K562 (cell line): ENCODE results near the gene RNU5D-1. TPM values are rescaled to one million over a fixed set of nuclear protein-coding genes. Genes with fewer than 3 reads are reported as not detected.

ENCODE experiments used
- ARHGAP35 ChIP-seq: fragments of 450-650 bp; IDR thresholded peaks from 2 replicates; pipeline ENCODE4 v1.6.1; 2018; ENCODE audit not compliant: partially characterized antibody
- ATF1 ChIP-seq, 2 experiments: fragments of 450-650 bp in 1 of 2; IDR thresholded peaks; 2 replicates each; pipeline ENCODE4 v1.6.1; 2016; ENCODE audit warnings: missing compliant biosample characterization in 1 of 2, missing genetic modification characterization in 1 of 2
- CBX3 ChIP-seq, 2 experiments: IDR thresholded peaks; 1 replicate in 1 of 2; 2 replicates in 1 of 2; pipeline ENCODE4 v1.6.1; 2012; ENCODE audit warnings: inconsistent platforms in 2 of 2, low read length in 2 of 2, borderline replicate concordance in 1 of 2, control low read depth in 1 of 2
- CBX5 ChIP-seq: IDR thresholded peaks from 2 replicates; pipeline ENCODE4 v1.6.1; 2014; ENCODE audit warnings: low read depth, borderline replicate concordance
- CHD1 ChIP-seq: fragments of 200-600 bp; sonication (generic); IDR thresholded peaks from one replicate; pipeline ENCODE4 v1.6.1; 2012; ENCODE audit warnings: mild to moderate bottlenecking, moderate library complexity, low read length, inconsistent platforms
- CHD2 ChIP-seq: IDR thresholded peaks from 2 replicates; pipeline ENCODE4 v1.6.1; 2011; ENCODE audit warnings: low read depth, low read length
- DPF2 ChIP-seq: fragments of 450-650 bp; IDR thresholded peaks from 2 replicates; pipeline ENCODE4 v1.6.1; 2016
- E2F6 ChIP-seq, 2 experiments: IDR thresholded peaks; 2 replicates each; pipeline ENCODE4 v1.6.1; 2011; ENCODE audit warnings: borderline replicate concordance in 1 of 2, control low read depth in 1 of 2, low read depth in 1 of 2, low read length in 1 of 2, mild to moderate bottlenecking in 1 of 2, mixed read lengths in 1 of 2, moderate library complexity in 1 of 2; ENCODE audit not compliant: insufficient read depth in 1 of 2, insufficient read length in 1 of 2, poor library complexity in 1 of 2, severe bottlenecking in 1 of 2; ENCODE audit errors: extremely low read depth in 1 of 2
- EHMT2 ChIP-seq: fragments of 450-650 bp; IDR thresholded peaks from 2 replicates; pipeline ENCODE4 v1.6.1; 2018; ENCODE audit warnings: antibody characterized with exemption
- HBP1 ChIP-seq: fragments of 450-650 bp; formaldehyde crosslinking; IDR thresholded peaks from 2 replicates; pipeline ENCODE4 v1.4.0; 2022; ENCODE audit warnings: missing genetic modification characterization
- HSF4 ChIP-seq: fragments of 250-450 bp; sonication (Bioruptor Pico); IDR thresholded peaks from 2 replicates; pipeline ENCODE4 v2.1.2; 2022; ENCODE audit warnings: mild to moderate bottlenecking, moderate library complexity, borderline replicate concordance
- IRF9 ChIP-seq: fragments of 450-650 bp; IDR thresholded peaks from 2 replicates; pipeline ENCODE4 v1.6.1; 2016; ENCODE audit warnings: missing biosample characterization, missing genetic modification characterization
- LEF1 ChIP-seq: fragments of 450-650 bp; IDR thresholded peaks from 2 replicates; pipeline ENCODE4 v1.6.1; 2016; ENCODE audit warnings: mild to moderate bottlenecking
- STAG1 ChIP-seq: sonication (generic); formaldehyde crosslinking; IDR thresholded peaks from 2 replicates; pipeline ENCODE4 v1.5.0; 2020; ENCODE audit warnings: missing genetic modification reagents, borderline replicate concordance
- ZBTB26 ChIP-seq: fragments of 450-650 bp; formaldehyde crosslinking; IDR thresholded peaks from 2 replicates; pipeline ENCODE4 v1.4.0; 2022; ENCODE audit warnings: missing genetic modification characterization
- ZNF316 ChIP-seq: fragments of 450-650 bp; IDR thresholded peaks from 2 replicates; pipeline ENCODE4 v1.6.1; 2016
- ZNF444 ChIP-seq: fragments of 250-450 bp; sonication (Bioruptor Pico); IDR thresholded peaks from 2 replicates; pipeline ENCODE4 v1.4.0; 2020; ENCODE audit warnings: mild to moderate bottlenecking, moderate library complexity
- ZNF696 ChIP-seq: fragments of 250-450 bp; sonication (Bioruptor Pico); conservative IDR thresholded peaks from 2 replicates; pipeline ENCODE4 v1.4.0; 2020; ENCODE audit warnings: mild to moderate bottlenecking, moderate library complexity
- ZNF77 ChIP-seq: fragments of 250-450 bp; sonication (Bioruptor Pico); IDR thresholded peaks from 2 replicates; pipeline ENCODE4 v1.5.0; 2020
- polyA plus RNA-seq, 8 experiments: library from polyadenylated mRNA; depleted of rRNA in 4 of 8; stranded (reverse) in 5 of 8; unstranded in 3 of 8; fragments of >200 nt; fragmentation: Nextera tagmentation in 2 of 8; fragmentation: Illumina TruSeq in 1 of 8; extraction: Ambion mirVana in 2 of 8; extraction: Trizol in 1 of 8; gene quantifications; 2 replicates each; pipeline versions ENCODE4 v1.2.1 to v1.2.3, GENCODE V29; 2011 to 2014; ENCODE audit warnings: inconsistent platforms in 1 of 8, missing spikeins in 1 of 8
- total RNA-seq, 7 experiments: library from RNA; depleted of rRNA in 6 of 7; stranded (reverse); fragments of >200 nt in 6 of 7; fragmentation: Illumina TruSeq in 2 of 7; extraction: Trizol in 2 of 7; gene quantifications; 2 replicates each; pipeline versions ENCODE4 v1.2.1 to v1.2.3, GENCODE V29; 2011 to 2021; ENCODE audit warnings: low replicate concordance in 1 of 7
- TF ChIP-seq, protein P1 (sequence below): sonication (generic); formaldehyde crosslinking; IDR thresholded peaks from 2 replicates; pipeline ENCODE4 v1.8.0; 2022; ENCODE audit warnings: mild to moderate bottlenecking, low read depth, missing genetic modification reagents

Gene RNU5D-1
- total and polyA plus RNA-seq, 9 of the 15 experiments (the other 6 are each of a cell fraction or from before 2014, with no cell fraction given): under 0.01 TPM; not detected in 8

GRCh38 chr1:44730741-44731512 is at the start of gene RNU5D-1 (continued):
- TF ChIP-seq STAG1 (CRISPR knock-in tag) (no peak), E2F6 (IDR thresholded peaks at IDR 0.05; ENCODE audit: borderline replicate concordance in 1 of 2, extremely low read depth in 1 of 2, insufficient read depth in 1 of 2, insufficient read length in 1 of 2, low read depth in 1 of 2, low read length in 1 of 2, poor library complexity in 1 of 2, severe bottlenecking in 1 of 2) (peak; percentile 67 to 81), ZNF77 (peak; percentile 99), ARHGAP35 (peak; percentile 100), ZNF316 (peak; percentile 99), IRF9 (peak; percentile 57), CHD2 (peak; percentile 70), HSF4 (CRISPR knock-in tag) (0 out of 2 replicates have a peak, but pooled peaks have one; percentile 10), HBP1 (CRISPR knock-in tag) (peak; percentile 100), ZNF696 (CRISPR knock-in tag) (peak; percentile 98), ZBTB26 (CRISPR knock-in tag) (peak; percentile 100), LEF1 (peak; percentile 93), ZNF444 (CRISPR knock-in tag) (peak; percentile 98), EHMT2 (peak; percentile 10; the same call in 1 of the 2 replicates), CBX5 (no peak), DPF2 (peak; percentile 90), CHD1 (no peak), ATF1 (CRISPR knock-in tag; IDR thresholded peaks at IDR 0.05) (no peak), ATF1 (tag; IDR thresholded peaks at IDR 0.05) (peak; percentile 86), CBX3 (IDR thresholded peaks at IDR 0.05; ENCODE audit: borderline replicate concordance in 1 of 2, low read length in 2 of 2) (peak in 1 of 2 experiments; percentile 86; a peak in 1 of 3 replicates)
- TF ChIP-seq, protein P1, sequence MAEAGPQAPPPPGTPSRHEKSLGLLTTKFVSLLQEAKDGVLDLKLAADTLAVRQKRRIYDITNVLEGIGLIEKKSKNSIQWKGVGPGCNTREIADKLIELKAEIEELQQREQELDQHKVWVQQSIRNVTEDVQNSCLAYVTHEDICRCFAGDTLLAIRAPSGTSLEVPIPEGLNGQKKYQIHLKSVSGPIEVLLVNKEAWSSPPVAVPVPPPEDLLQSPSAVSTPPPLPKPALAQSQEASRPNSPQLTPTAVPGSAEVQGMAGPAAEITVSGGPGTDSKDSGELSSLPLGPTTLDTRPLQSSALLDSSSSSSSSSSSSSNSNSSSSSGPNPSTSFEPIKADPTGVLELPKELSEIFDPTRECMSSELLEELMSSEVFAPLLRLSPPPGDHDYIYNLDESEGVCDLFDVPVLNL (CRISPR knock-in tag): peak; percentile 39; the same call in 1 of the 2 replicates
